Activated gamma-delta T cell treated with anti-CD3 and anti-CD28 coated beads, Interleukin-2, amount 50 U/mL, for 16 hours (primary cell): Measurements from ENCODE around the gene ATP10B.

ENCODE experiments used
- DNase-seq: peaks from one replicate; pipeline ENCODE4 v3.0.0-alpha.2; 2020; ENCODE audit warnings: low read depth

ATP10B gene

GRCh38 chr5:160637357-160638090, 214.5 kb downstream of the ATP10B start:
- DNase-seq: no peak

- no peak for DNase-seq
Observed at GRCh38 chr5:160635663-160636062, 216.3 kb downstream of the ATP10B start.

- DNase-seq: no peak
Observed at GRCh38 chr5:160635046-160635445, 217.0 kb downstream of the ATP10B start.

- no peak for DNase-seq
Observed at GRCh38 chr5:160629003-160629402, 223.0 kb downstream of the ATP10B start.

GRCh38 chr5:160628619-160628968, 223.4 kb downstream of the ATP10B start:
- DNase-seq: no peak

GRCh38 chr5:160627921-160628618, 223.9 kb downstream of the ATP10B start:
- DNase-seq: no peak

GRCh38 chr5:160626322-160626721, 225.7 kb downstream of the ATP10B start:
- DNase-seq: no peak

GRCh38 chr5:160621526-160621925, 230.5 kb downstream of the ATP10B start:
- no peak for DNase-seq

- no peak for DNase-seq
Observed at GRCh38 chr5:160620401-160620800, 231.6 kb downstream of the ATP10B start.

- no peak for DNase-seq
Observed at GRCh38 chr5:160619381-160619780, 232.6 kb downstream of the ATP10B start.

- no peak for DNase-seq
Observed at GRCh38 chr5:160618286-160618685, 233.7 kb downstream of the ATP10B start.

GRCh38 chr5:160616712-160617497, 235.1 kb downstream of the ATP10B start:
- no peak for DNase-seq

GRCh38 chr5:160614136-160614535, 237.9 kb downstream of the ATP10B start:
- DNase-seq: no peak

GRCh38 chr5:160605266-160605665, 246.7 kb downstream of the ATP10B start:
- DNase-seq: no peak

- no peak for DNase-seq
Observed at GRCh38 chr5:160604484-160604883, 247.5 kb downstream of the ATP10B start.

- DNase-seq: no peak
Observed at GRCh38 chr5:160602744-160603143, 249.3 kb downstream of the ATP10B start.

- DNase-seq: no peak
Observed at GRCh38 chr5:160601046-160601445, 251.0 kb downstream of the ATP10B start.

- DNase-seq: no peak
Observed at GRCh38 chr5:160573318-160573717, 278.7 kb downstream of the ATP10B start.

- no peak for DNase-seq
Observed at GRCh38 chr5:160567031-160567705, 284.8 kb downstream of the ATP10B start.

- no peak for DNase-seq
Observed at GRCh38 chr5:160565376-160565775, 286.6 kb downstream of the ATP10B start.

- DNase-seq: no peak
Observed at GRCh38 chr5:160556846-160557245, 295.2 kb downstream of the ATP10B start.

- no peak for DNase-seq
Observed at GRCh38 chr5:160555971-160556631, 295.9 kb downstream of the ATP10B start.
